Ishikawa (cell line): ENCODE measurements around the gene CIBAR2.

Experiments
- CEBPB ChIP-seq: IDR thresholded peaks from 2 replicates; pipeline ENCODE4 v1.6.1; 2012
- CREB1 ChIP-seq: IDR thresholded peaks from 2 replicates; pipeline ENCODE4 v1.6.1; 2012; ENCODE audit warnings: low read depth
- EGR1 ChIP-seq: IDR thresholded peaks from 2 replicates; pipeline ENCODE4 v1.6.1; 2012
- EP300 ChIP-seq: IDR thresholded peaks from 2 replicates; pipeline ENCODE4 v1.6.1; 2012; ENCODE audit warnings: borderline replicate concordance
- FOXM1 ChIP-seq: IDR thresholded peaks from 2 replicates; pipeline ENCODE4 v1.6.1; 2012; ENCODE audit warnings: low read depth, borderline replicate concordance
- NFIC ChIP-seq: IDR thresholded peaks from 2 replicates; pipeline ENCODE4 v1.6.1; 2012
- RAD21 ChIP-seq: IDR thresholded peaks from 2 replicates; pipeline ENCODE4 v1.6.1; 2012; ENCODE audit warnings: low read depth
- TAF1 ChIP-seq: IDR thresholded peaks from 2 replicates; pipeline ENCODE4 v1.6.1; 2012; ENCODE audit warnings: low read depth, mild to moderate bottlenecking
- TCF12 ChIP-seq: IDR thresholded peaks from 2 replicates; pipeline ENCODE4 v1.6.1; 2012; ENCODE audit warnings: low read depth
- TEAD4 ChIP-seq: IDR thresholded peaks from 2 replicates; pipeline ENCODE4 v1.6.1; 2012
- YY1 ChIP-seq: IDR thresholded peaks from 2 replicates; pipeline ENCODE4 v1.6.1; 2012; ENCODE audit warnings: low read depth
- ZBTB7A ChIP-seq: IDR thresholded peaks from 2 replicates; pipeline ENCODE4 v1.6.1; 2012; ENCODE audit warnings: low read depth
- TF ChIP-seq, protein P1 (sequence below): IDR thresholded peaks from 2 replicates; pipeline ENCODE4 v1.6.1; 2012
- TF ChIP-seq, protein P2 (sequence below): IDR thresholded peaks from 2 replicates; pipeline ENCODE4 v1.6.1; 2012; ENCODE audit warnings: low read depth, mild to moderate bottlenecking
- TF ChIP-seq, protein P3 (sequence below): IDR thresholded peaks from 2 replicates; pipeline ENCODE4 v1.6.1; 2012

Gene CIBAR2

DNA sequence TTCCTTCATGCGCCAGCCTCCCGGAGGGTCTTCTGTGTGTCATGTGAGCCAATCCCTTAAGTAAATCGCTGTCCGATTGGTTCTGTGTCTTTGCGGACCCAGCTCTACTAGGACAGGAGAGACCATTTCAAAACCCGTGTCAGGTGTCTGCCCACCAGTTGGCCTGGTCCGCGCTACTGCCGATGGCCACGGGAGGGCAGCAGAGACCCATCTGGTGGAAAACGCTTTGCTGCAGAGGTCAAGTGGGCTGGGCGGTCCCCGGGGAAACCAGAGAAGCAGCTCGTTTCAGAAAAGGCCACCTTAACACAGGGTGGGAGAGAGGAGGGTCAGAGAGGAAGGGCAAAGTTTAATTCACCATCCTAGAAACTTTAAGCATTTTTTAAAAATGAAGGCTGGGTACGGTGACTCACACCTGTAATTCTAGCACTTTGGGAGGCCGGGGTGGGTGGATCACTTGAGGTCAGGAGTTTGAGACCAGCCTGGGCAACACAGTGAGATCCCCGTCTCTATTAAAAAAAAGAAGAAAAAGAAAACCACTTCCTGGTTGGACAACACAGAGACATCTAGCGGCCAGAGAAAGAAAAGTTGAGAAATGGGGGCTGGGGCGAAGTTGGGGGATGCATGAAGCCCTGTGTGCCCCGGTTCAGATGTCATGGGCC, 2.8 kb upstream of the CIBAR2 start:
- no peak for TF ChIP-seq EP300
- TF ChIP-seq ZBTB7A = no peak; the same call in 1 of the 2 replicates
- TF ChIP-seq TEAD4 = no peak
- TF ChIP-seq, protein P1, sequence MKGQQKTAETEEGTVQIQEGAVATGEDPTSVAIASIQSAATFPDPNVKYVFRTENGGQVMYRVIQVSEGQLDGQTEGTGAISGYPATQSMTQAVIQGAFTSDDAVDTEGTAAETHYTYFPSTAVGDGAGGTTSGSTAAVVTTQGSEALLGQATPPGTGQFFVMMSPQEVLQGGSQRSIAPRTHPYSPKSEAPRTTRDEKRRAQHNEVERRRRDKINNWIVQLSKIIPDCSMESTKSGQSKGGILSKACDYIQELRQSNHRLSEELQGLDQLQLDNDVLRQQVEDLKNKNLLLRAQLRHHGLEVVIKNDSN = 0 out of 2 replicates have a peak, but pooled peaks have one; percentile 12
- peak; percentile 28; the same call in 1 of the 2 replicates for TF ChIP-seq TCF12
- no peak for TF ChIP-seq CREB1
- TF ChIP-seq YY1 = no peak
- peak; percentile 41; the same call in 1 of the 2 replicates for TF ChIP-seq FOXM1
- peak; percentile 100 for TF ChIP-seq RAD21

DNA sequence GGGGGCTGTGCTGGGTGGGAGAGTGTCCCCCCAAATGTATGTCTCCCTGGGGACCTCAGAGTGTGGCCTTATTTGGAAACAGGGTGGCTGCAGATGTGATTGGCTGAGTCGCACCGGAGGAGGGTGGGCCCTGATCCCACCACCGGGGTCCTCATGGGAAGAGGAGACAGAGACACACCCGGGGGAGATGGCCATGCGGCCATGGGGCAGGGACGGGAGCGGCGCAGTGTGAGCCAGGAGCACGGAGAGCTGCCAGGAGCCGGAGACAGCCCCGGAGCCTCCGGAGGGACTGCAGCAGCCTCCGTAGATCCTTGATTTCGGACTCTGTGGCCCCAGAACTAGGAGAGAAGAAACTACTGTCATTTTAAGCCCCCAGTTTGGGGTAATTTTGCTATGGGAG, 1.6 kb upstream of the CIBAR2 start:
- TF ChIP-seq, protein P1 = no peak
- no peak for TF ChIP-seq RAD21
- no peak for TF ChIP-seq NFIC
- no peak for TF ChIP-seq FOXM1
- no peak for TF ChIP-seq CEBPB
- no peak for TF ChIP-seq TCF12
- TF ChIP-seq ZBTB7A = no peak
- TF ChIP-seq CREB1 = no peak
- TF ChIP-seq, protein P2, sequence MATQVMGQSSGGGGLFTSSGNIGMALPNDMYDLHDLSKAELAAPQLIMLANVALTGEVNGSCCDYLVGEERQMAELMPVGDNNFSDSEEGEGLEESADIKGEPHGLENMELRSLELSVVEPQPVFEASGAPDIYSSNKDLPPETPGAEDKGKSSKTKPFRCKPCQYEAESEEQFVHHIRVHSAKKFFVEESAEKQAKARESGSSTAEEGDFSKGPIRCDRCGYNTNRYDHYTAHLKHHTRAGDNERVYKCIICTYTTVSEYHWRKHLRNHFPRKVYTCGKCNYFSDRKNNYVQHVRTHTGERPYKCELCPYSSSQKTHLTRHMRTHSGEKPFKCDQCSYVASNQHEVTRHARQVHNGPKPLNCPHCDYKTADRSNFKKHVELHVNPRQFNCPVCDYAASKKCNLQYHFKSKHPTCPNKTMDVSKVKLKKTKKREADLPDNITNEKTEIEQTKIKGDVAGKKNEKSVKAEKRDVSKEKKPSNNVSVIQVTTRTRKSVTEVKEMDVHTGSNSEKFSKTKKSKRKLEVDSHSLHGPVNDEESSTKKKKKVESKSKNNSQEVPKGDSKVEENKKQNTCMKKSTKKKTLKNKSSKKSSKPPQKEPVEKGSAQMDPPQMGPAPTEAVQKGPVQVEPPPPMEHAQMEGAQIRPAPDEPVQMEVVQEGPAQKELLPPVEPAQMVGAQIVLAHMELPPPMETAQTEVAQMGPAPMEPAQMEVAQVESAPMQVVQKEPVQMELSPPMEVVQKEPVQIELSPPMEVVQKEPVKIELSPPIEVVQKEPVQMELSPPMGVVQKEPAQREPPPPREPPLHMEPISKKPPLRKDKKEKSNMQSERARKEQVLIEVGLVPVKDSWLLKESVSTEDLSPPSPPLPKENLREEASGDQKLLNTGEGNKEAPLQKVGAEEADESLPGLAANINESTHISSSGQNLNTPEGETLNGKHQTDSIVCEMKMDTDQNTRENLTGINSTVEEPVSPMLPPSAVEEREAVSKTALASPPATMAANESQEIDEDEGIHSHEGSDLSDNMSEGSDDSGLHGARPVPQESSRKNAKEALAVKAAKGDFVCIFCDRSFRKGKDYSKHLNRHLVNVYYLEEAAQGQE = no peak
- TF ChIP-seq, protein P3, sequence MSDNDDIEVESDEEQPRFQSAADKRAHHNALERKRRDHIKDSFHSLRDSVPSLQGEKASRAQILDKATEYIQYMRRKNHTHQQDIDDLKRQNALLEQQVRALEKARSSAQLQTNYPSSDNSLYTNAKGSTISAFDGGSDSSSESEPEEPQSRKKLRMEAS = no peak
- no peak for TF ChIP-seq EP300
- no peak for TF ChIP-seq YY1
- no peak for TF ChIP-seq TAF1

DNA sequence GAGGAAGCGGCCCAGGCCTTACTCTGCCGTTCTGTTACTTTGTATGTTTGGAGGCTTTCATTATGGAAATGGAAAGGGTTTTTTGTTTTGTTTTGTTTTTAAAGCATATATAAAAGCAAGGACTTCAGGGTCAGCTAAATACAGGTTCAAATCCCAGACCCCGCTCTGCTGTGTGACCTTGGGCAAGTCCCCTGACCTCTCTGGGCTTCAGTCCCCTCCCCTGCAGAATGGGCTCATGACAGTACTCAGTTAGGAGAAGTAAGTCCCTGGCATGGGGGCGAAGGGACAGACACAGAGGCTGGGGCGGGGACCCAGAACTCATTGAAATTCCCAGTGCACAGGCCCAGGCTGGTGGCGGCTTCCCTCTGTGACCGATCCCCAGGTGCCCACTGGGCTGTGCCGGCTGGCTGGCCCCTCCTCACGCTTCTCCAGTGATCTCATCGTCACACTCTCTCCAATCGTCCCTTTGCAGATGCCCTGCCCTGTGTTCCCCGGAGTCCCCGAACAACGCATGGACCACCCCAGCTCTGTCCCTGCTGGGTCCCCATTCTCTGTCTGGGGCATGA, 979 bp upstream of the CIBAR2 start:
- no peak for TF ChIP-seq CEBPB

DNA sequence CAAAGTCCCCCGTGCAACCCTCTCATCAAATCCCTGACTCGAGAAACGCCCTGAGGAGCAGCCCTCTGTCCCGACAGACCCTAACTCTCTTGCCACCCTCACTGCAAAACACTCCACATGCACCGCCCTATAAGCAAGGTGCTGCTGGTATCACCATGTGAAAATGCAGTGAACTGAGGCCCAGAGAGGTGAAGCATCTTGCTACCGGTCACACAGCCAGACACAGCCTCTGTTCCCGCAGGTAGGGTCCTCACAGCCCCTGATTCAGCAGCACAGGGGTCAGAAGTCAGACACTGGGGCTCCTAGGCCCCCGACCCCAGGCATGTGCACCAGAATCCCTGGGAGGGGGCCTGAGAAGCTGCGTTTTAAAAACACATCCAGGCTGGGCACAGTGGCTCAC, 1.1 kb downstream of the CIBAR2 start:
- TF ChIP-seq CEBPB (no peak), TEAD4 (no peak), TAF1 (no peak), FOXM1 (no peak), ZBTB7A (no peak), EP300 (no peak), TCF12 (no peak), NFIC (no peak), CREB1 (no peak), RAD21 (no peak), YY1 (no peak), EGR1 (no peak)
- TF ChIP-seq, protein P1 = no peak
- TF ChIP-seq, protein P2 = no peak
- TF ChIP-seq, protein P3 = no peak

DNA sequence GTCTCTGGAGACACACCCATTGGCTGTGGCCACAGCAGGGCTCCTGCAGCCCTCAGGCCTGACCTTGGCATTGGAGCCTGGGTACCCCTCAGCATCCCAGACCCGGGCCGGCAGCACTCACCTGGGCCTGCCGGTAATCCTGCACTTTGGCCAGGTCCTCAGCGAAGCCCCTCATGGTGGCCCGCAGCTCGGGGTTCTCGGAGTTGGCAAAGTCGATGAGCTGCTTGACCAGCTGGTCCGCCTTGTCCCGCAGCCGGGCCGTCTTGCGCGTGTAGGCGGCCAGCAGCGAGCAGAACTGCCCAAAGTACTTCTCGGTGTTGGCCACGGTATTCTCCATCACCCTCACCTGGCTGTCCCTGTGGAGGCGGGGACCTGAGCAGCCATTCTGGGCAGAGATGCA, 2.2 kb downstream of the CIBAR2 start:
- TF ChIP-seq RAD21 (no peak), NFIC (no peak), TEAD4 (no peak), EP300 (no peak)
- TF ChIP-seq, protein P1 = no peak
